ENCODE measurements around the gene ASB1.

DNA sequence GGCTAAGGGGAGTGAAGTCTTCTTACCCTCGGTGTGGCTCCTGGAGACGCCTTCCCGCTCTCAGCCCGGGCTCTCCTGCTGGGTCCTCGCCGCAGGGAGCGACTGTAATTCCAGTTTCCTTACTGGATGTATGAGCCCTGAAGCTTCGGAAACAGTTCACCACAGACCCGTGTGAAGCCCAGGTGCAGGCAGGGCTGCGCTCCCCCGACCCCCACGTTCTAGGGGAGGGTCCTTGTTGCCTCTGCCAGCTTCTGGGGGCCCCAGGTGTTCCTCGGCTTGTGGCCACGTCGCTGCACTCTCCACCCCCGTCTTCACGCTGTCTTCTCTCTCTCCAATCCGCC, 5.1 kb upstream of the ASB1 start:
- TF ChIP-seq EZH2 (IDR thresholded peaks at IDR 0.05; ENCODE audit: borderline replicate concordance, low read length) = no peak
- TF ChIP-seq, protein P1, sequence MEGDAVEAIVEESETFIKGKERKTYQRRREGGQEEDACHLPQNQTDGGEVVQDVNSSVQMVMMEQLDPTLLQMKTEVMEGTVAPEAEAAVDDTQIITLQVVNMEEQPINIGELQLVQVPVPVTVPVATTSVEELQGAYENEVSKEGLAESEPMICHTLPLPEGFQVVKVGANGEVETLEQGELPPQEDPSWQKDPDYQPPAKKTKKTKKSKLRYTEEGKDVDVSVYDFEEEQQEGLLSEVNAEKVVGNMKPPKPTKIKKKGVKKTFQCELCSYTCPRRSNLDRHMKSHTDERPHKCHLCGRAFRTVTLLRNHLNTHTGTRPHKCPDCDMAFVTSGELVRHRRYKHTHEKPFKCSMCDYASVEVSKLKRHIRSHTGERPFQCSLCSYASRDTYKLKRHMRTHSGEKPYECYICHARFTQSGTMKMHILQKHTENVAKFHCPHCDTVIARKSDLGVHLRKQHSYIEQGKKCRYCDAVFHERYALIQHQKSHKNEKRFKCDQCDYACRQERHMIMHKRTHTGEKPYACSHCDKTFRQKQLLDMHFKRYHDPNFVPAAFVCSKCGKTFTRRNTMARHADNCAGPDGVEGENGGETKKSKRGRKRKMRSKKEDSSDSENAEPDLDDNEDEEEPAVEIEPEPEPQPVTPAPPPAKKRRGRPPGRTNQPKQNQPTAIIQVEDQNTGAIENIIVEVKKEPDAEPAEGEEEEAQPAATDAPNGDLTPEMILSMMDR (IDR thresholded peaks at IDR 0.05; ENCODE audit: low read length) = no peak

Data from OCI-LY1 (cell line).